HG03175 (cell line): ENCODE measurements around the gene LRCH4.

ENCODE experiments used
- ATAC-seq: cut with Tn5 transposase; IDR thresholded peaks from one replicate; pipeline ENCODE4 v1.9.1; 2021; ENCODE audit warnings: mild to moderate bottlenecking, moderate library complexity; ENCODE audit not compliant: unreplicated experiment

LRCH4 gene

DNA sequence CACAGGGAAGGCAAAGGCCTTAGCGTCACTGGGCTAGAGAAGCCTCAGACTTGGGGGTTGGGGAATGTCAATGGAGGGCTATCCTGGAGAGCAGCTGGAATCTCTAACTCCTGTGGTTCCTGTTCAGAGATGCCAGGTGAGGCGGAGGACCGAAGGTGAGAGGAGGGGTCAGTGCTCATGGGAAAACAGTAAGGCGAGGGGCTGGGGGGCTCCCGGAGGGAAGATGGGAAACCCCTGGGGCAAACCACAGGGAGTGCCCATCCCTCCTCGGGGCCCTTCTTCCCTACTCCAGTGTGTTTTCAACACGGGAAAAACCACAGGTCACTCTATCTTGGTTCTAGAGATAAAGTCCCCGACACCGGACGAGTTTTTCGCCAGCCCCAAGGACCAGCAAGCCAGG, 3.3 kb downstream of the LRCH4 start:
- no peak for ATAC-seq

DNA sequence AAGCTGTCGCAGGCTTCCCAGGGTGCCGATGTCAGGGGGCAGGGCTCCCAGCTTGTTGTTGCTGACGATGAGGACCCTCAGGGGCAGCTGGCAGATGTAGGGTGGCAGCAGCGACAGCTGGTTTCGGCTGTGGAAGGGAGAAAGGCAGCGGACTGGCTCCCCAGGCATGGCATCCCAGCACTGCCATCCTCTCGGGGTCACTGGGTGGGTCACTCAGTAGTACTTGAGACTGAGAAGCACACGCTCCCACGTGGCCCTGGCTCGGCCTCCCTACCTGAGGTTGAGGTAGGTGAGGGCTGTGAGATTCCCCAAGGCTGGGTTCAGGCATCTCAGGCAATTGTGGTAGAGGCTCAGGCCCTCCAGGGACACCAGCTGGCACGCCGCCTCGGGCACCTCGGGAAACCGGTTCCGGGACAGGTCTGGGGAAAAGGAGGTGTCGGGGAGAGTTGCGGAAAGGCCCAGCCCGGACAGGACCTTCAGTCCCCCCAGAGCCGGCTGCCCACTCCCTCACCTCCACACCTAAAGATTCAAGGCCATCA, 3.8 kb downstream of the LRCH4 start:
- ATAC-seq, result no peak

DNA sequence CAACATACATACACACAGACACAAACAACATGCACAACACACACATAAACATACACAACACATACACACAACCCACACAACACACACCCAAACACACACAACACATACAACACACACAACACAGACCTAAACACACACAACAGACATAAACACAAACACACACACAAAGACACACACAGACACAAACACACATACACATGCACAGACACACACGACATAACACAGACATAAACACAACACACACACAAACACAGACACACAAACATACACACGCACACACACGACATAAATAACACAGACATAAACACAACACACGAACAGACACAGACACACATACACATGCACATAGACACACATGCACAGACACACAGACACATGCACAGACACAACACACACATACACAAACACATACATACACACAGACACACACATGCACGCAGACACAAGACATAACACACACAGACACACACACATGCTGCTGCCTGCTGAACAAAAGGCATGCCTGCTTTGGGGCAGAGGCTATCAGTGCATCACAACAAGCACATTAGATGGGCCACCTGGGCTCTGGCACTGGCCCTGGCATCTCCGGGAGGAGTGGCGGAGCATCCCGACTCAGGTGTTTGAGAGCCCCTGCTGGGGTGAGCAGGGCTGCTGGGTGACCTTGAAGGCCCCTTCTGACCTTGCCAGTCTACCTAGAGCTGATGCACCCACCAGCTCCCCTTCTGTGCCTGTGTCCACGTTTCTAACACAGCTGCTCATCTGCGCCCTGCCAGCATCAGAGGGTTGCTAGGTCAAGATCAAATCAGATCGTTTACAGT, 5.3 kb downstream of the LRCH4 start:
- no peak for ATAC-seq

DNA sequence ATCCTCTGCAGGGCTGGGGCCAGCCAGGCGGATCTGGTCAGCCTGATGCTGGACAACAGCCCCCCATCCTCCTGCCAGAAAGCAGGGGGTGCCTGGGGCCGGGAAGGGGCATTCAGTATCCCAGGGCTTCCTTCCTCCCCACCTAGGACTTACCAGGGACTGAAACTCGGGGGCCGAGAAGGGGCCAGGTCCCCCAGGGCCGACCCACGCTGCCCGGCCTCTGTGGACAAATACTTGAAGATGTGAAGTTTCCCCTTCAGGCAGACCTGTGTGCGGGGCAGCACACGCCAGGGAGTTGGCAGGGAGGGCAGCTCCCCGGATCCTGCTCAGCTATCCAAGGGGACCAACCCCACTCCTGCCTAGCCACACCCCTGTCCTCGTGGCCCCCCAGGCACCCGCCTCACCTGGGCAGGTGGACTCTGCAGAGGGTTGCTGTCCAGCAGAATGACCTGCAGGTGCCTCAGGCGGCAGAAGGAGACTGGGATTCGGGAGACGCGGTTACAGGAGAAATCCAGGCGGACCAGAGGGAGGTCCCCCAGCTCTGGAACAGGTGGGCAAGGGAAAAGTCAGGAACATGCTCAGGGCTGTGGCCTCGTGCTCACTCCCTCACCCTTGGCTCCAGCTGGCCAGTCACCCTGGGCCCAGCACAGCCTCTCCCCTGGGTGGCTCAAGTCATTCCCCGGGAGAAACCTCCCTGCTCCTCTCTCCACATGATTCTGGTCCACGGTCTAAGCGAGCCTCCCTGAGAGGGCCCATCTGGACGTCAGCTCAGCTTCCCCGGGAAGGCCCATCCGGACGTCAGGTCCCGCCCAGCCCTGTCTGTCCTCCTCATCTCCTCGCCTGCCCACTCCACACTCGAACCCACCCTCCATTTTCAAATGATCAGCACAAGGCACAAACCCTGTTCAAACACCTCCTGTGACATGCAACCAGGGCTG, 7.4 kb downstream of the LRCH4 start:
- ATAC-seq, result no peak

DNA sequence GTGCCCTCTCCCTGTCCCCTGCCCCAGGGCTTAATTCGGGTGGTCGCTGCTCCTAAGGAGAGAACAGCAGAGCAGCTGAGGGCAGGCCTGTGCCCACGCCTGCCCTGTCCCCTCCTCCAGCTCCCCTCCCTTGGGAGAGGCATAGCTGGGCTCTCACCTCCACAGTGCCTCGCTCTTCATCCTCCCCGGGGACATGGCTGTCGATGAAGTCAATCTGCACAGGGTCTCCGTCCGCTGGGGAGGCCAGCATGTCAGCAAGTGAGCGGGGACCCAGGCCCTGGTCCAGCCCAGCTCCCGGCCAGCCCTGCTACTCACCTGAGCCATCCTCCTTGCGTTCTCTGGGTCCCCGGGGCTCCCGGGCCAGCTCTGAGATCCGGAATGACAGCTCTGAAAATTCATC, 8.4 kb downstream of the LRCH4 start:
- no peak for ATAC-seq

DNA sequence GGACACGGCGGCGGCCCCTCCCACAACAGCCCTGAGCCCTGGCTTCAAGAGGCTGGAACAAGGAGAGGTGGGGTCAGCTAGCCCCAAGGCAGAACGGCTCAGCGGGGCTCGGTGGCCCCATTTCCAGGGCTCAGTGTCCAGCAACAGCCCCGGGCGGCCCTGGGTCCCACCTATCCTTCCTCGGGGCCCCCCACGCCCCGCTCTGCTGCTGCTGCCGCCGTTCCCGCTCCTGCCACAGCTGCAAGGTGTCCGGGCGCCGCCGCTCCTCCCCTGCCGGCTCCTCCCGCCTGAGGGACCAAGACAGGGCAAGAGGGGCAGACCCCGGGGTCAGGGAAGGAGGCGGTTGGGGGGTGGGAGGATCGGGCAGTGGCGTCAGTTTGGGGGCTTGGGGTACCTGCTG, 8.8 kb downstream of the LRCH4 start:
- no peak for ATAC-seq

DNA sequence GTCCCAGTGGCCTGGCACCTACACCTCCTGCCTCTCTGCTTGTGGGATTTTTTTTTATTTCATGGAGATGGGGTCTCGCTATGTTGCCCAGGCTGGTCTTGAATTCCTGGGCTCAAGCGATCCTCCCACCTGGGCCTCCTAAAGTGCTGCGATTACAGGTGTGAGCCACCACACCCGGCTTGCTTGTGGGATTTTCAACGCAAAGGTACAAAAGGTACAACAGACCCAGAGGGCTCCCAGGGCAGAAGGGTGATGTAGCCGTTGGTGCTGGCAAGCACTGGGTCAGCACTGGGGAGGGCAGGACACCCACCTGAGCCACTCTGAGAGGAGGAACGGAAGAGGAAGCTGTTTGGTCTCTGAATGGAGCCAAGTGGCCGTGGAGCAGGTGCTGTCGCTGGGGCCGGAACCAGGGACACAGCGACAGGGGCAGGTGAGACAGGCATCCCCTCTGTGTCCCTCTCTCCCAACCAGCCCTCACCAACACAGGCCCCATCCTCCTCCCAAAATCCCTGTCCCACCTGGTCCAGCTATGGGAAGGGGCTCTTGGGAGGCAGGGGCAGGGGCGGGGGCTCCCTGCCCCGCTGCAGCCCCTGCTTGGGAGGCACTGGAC, 9.4 kb downstream of the LRCH4 start:
- ATAC-seq, result no peak

DNA sequence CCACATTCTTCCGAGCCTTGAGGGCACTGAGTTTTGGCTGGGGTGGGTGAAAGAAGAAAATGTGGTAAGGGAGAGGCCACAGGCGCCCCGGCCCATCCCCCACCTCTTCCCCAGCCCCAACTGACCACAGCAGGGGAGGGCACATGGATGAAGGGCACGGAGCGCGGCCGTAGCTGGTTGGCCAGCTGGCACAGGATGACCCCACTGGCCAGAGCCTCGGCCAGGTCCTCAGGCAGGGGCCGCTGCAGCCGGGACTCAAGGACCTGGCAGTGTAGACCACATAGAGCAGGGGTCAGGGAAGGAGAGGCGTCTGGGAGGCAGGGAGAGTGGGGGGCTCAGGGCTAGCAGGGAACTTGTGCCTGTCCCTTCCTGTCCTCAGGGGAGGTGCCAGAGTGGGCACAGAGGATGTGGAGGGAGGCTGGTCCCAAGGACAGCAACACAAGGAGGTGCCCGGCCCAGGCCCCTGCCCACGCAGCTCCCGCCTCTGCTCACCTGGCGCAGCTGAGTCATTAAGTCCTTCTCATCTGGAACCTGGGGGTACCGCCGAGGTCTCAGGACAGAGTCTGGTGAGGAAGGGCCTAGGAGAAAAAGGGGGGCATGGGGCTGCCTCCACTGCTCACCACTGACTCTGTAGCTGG, 10.1 kb downstream of the LRCH4 start:
- no peak for ATAC-seq

DNA sequence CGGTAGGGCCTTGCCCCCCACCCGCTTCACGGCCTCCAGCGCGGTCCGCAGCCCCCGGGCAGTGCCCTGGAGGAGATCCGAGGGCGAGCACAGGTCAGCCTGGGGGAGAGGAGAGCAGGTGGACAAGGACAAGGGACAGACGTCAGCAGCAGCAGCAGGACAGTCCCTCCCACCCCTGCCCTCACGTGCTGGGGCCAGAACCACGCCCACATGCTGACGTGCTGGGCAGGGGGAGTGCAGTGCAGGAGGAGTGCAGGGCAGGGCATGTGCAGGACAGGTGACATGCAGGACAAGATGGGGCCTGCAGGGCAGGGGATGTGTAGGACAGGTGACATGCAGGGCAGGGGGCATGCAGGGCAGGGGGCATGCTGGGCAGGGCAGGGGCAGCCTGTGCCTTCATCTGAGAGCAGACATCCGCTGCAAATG, 10.7 kb downstream of the LRCH4 start:
- no peak for ATAC-seq

DNA sequence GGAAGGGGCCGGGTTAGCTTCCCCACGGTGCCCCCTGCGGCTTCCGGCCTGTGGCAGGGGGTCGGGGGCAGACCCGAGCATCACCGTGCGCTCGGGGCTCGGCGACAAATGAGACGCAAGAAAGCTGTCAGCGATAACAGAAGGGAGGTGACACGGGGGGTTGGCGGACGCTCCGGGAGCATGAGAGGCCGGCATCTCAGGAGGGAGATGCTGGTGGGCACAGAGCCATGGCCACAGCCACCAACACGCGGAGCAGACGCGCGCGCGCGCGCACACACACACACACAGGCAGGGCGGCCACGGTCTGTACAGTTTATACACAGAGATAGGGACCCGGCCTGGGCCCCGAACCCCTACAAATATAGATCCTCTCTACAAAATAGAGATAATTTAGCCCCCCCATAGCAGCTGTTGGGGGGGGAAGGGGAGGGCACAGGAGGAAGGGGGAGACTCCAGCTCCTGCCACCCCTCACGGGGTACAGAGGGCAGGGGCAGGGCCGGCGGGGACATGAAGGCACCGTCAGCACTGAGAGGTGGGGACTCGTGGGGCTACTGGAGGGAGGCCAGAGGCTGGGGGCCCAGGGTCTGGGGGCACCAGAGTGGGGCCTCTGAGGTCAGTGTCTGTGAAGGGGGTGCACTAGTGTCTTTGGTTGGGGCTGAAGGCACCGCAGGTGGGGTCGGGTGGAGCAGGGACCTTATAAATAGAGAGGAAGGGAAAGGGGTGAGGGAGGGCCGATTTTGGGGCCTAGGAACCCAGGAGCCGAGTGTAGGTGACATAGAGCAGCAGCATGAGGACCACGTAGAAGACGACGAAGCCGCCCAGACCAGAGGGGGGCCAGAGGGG, 11.3 kb downstream of the LRCH4 start:
- ATAC-seq, result no peak

DNA sequence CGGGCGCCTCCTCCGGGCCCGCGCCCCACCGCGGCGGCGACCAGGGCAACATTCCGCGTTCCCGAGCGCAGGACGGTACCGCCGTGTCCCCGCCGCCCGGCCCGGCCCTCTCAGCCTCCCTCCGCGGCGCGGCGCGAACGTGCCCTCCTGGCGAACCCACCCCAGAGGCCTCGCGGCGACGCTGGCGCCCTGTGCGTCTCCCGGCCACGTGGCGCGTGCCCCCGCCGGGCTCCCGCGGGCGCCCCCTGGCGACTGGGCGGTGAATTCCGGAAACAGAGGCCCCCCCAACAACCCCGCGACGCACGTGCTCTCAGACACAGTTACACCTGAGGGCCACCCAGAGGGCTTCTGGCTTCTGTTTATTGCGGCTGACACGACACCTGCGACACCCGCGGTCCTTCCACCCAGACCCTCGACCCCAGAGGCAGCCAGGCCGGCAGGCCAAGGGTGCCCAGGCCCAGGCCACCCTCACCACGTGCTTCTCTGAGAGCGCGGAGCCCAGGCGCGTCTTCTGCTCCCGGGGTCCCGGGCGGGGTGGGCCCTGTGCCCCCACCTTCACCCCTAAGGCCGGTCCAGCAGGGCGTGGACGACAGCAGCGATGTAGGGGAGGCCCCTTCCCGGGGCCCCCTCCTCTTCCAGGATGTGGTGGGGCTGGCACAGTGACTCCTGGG, 12.1 kb downstream of the LRCH4 start, which contains the start of gene SAP25:
Gene SAP25, minus strand, starts transcription at position 210 of the 671 bp plus-strand sequence. Its CDS starts 158 bp downstream, at position 52.
- no peak for ATAC-seq

DNA sequence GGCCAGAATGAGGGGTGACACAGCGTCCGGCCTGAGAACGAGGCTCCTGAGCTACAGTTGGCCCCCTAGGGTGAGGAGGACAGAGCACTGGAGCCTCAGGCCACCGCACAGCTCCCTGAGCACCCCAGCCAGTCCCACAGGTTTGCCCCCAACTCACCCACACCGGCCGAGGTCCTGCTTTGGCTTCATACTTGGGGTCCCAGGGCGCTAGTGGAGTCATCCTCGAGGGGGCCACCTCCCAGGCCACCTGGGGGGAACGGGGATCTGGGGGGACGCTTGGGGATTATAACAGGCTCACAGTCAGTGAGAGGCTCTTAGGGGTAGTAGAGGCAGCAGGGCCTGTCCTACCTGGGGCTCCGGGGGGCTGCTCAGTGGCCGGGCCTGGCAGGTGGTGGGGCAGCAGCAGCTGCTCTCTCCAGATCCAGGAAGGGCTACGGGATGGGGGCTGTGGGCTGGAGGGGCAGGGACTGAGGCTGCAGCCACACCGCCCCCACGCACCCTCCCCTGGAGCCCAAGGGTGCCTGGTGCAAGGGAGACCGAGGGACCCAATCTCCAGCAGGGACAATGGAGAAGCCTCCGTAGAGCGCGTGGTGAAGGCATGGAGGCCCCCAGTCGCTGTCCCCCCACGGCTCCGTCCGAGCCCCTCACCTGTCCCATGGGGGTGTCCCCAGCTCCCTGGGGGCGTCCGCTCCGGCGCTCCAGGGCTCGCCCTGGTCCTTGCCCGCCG, 12.8 kb downstream of the LRCH4 start:
- no peak for ATAC-seq

DNA sequence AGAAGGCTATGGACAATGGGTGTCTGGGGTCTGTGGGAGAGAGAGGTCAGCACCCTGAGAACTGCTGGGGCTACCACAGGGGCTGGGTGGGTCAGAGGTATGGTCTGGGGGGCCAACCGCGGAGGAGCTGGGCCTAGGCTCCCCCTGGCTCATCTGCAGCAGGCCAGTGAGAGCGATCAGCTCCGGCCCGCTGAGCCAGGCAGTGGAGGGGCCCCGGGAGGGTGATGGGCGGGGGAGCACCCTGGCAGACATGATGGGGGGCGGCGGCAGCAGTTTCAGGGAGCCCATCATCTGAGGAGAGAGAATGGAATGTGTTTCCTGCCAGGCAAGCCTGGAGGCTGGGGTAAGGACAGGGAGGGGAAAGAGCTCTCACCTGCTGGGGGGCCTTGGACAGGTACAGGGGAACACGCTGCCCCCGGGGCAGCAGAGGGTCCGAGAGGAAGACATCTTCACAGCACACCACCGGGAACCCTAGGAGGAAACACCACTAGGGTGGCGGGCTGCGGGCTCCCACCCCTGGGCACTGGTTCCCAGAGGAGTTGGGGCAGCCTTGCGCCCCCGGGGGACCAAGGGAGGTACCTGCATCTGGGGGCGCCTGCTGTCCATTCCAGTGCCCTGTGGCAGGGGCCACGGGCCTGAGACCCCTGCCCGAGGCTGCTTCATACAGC, 13.5 kb downstream of the LRCH4 start:
- no peak for ATAC-seq

DNA sequence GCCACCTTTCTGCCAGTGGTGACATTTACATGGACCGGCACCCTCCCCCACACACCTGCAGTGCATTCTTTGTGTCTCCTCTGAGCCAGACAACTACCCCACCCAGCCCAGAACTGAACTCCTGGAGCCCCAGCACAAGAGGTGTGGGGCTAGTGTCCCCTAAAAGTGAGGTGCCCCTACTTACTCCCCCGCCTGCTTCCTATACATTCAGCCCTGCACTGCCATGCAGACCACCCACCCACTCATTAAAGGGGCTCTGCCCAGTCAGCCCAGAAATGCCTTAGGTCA, 14.2 kb downstream of the LRCH4 start:
- ATAC-seq, result no peak

DNA sequence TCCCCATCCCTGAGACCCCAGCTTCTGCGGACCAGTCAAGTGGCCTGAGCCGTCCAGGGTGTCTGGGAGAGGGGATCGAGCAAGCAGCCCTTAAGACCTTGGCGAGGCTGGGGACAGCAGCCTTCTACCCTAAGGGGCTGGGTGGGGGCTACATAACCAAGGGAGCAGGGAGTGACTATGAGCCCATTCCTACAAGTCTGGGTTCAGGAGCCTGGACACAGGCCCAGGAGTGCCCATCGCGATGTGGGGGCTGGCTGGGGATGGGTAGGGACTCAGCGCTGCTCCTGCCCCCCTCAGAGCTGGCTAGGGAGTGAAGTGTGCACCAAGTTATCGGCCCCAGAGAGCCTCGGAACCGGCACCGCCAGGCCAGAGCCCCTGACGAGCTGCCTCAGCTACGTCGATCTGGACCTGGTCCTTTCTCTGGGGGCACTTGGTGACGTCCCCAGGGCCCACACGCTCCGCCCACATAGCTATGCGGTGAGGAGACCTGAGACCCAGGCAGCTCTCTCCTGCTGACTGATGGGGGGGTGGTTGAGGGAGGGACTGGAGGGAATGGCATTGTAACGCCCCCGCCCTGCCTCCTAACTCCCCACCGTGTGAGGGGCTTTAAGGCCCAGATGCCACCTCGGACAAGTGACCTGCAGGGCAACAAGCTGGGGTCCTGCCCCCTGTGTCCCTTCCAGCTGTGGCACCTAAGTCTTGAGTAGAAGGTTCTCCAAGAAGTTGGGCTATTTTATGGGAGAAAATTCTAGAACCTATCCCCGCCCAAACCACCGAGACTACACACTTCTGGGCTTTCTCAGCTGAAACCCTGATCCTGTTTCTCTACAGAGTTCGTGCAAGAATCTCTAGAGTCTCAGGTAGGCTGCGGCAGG, 14.7 kb downstream of the LRCH4 start:
- no peak for ATAC-seq

DNA sequence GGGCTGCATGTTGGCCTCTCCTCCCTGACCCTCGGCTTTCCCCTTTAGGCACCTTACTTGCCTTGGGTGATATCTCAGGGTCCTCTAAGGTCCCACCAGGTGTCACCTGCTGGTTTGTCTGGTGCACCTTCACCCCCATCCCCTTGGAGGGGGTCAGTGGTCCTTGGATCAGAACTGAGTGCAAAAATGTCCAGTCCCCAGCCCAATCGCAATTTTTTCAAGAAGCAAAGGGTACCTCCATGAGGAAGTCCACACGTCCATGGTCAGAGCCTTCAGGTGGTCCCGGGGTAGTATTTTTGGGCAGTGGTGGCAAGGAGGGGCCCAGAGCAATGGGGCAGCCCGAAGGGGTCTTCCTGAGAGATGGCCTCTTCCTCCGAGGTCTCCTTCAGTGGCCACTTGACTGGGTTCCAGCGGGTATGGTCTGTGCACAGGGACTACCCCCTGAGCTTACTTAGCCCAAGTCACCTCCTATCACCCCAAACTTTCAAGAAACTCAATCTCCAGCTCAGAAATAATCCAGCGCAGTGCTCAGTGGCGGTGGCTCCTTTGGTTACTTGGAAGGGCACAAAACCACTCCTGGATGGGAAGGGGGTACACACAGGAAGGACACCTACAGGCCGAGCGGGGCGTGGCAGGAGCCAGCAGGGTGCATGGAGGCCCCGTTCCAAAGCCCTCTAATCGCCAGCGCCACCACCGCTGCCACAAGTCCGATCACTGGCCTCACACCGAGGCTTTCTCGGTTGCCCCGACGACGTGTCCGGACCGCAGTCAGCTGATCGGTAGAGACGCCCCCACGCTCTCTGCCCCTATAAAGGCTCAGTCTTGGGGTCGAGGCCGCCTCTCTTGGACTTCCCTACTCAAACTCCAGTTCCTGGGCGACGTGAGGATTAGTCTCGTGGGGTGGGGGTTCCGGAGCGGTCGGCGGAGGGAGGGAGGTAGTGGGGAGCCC, 16.8 kb downstream of the LRCH4 start:
- ATAC-seq, result no peak
